ENCODE data around the gene HTRA3. TPM values are rescaled to one million over a fixed set of nuclear protein-coding genes. Genes with fewer than 3 reads are reported as not detected.

The HTRA3 gene
- total RNA-seq, 1 donor from 2014 or later: 35.2 TPM

DNA sequence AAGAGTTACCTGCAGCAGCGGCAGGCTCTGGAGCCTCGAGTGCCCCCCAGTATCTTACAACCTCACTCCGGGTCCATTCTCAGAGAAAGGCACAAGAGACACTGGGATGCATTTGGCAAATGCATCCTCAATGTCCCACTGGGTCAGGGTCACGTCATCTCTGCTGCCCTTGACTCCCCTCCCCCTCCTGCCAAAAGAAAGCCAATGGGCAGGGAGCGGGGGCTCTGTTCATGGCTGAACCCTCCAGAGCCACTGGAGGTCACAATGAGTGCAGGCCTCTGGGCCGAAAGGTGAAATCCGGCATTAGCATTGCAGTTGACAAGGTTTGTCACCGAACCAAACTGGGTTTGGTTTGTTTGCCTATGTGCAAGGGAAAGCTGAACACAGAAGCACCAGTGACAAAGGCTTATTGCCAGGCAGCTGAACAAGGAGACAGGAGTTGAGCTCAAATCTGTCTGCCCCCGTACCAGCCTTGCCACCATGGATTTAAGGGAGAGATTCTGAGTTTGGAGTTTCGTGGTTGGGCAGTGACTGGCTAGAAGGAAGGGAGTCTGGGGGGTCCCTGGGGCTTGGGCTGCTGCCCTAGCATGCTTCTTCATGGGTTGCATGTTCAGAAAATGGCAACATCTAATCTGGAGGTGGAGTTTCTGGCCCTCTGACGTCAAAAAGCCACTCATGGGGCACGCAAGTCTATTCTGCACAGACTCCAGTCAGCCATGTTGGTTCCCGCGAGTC lies 64.3 kb downstream of the HTRA3 start:
- no peak overlapping the region for H3K27ac Mint-ChIP-seq (ENCODE audit: unreplicated experiment)
- H3K4me3 Mint-ChIP-seq (ENCODE audit: unreplicated experiment): no peak overlapping the region
- Histone ChIP-seq H3K4me3 (ENCODE audit: insufficient read depth, low read depth, low read length) (no peak overlapping the region), H3K27me3 (ENCODE audit: insufficient read depth, low read length) (peaks cover 2% of the 10 kb centered on the region), H3K36me3 (ENCODE audit: insufficient read depth, low read length) (no peaks in the 10 kb centered on the region), H3K79me2 (ENCODE audit: insufficient read depth, low read length) (no peaks in the 10 kb centered on the region), H3K27ac (ENCODE audit: low read depth, low read length) (no peak overlapping the region), H3K4me2 (ENCODE audit: low read length) (no peak overlapping the region), H2AFZ (ENCODE audit: low read depth, low read length) (no peak overlapping the region), H3K4me1 (ENCODE audit: insufficient read depth, low read length) (peaks cover 2% of the 10 kb centered on the region), H3K9me3 (ENCODE audit: insufficient read depth, low read depth, low read length) (peaks cover 9% of the 10 kb centered on the region), H3K9ac (ENCODE audit: low read length) (no peak overlapping the region), H4K20me1 (ENCODE audit: insufficient read depth, low read length) (no peaks in the 10 kb centered on the region)
- peaks cover 28% of the 10 kb centered on the region for H3K27me3 Mint-ChIP-seq (ENCODE audit: low read depth, unreplicated experiment)
- no peaks in the 10 kb centered on the region for H3K36me3 Mint-ChIP-seq (ENCODE audit: low read depth, unreplicated experiment)
- peaks cover 12% of the 10 kb centered on the region for H3K9me3 Mint-ChIP-seq (ENCODE audit: unreplicated experiment)
- FAIRE-seq (no peak), DNase-seq (ENCODE audit: low read depth) (no peak)
- TF ChIP-seq, protein P1, sequence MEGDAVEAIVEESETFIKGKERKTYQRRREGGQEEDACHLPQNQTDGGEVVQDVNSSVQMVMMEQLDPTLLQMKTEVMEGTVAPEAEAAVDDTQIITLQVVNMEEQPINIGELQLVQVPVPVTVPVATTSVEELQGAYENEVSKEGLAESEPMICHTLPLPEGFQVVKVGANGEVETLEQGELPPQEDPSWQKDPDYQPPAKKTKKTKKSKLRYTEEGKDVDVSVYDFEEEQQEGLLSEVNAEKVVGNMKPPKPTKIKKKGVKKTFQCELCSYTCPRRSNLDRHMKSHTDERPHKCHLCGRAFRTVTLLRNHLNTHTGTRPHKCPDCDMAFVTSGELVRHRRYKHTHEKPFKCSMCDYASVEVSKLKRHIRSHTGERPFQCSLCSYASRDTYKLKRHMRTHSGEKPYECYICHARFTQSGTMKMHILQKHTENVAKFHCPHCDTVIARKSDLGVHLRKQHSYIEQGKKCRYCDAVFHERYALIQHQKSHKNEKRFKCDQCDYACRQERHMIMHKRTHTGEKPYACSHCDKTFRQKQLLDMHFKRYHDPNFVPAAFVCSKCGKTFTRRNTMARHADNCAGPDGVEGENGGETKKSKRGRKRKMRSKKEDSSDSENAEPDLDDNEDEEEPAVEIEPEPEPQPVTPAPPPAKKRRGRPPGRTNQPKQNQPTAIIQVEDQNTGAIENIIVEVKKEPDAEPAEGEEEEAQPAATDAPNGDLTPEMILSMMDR (IDR thresholded peaks at IDR 0.05; ENCODE audit: insufficient read depth, low read depth, low read length): no peak
- TF ChIP-seq EZH2 (IDR thresholded peaks at IDR 0.05; ENCODE audit: insufficient read depth, low read length): no peak
- peaks cover 7% of the 10 kb centered on the region for H3K4me1 Mint-ChIP-seq (ENCODE audit: low read depth, unreplicated experiment)

GRCh38 chr4:8334786-8335460 lies 65.4 kb downstream of the HTRA3 start:
- H3K79me2 ChIP-seq (ENCODE audit: insufficient read depth, low read length): no peaks in the 10 kb centered on the region
- no peak for DNase-seq (ENCODE audit: low read depth)
- H3K27ac Mint-ChIP-seq (ENCODE audit: unreplicated experiment): no peak overlapping the region
- H3K4me2 ChIP-seq (ENCODE audit: low read length): no peak overlapping the region
- no peak for FAIRE-seq
- H3K36me3 Mint-ChIP-seq (ENCODE audit: low read depth, unreplicated experiment): no peaks in the 10 kb centered on the region
- H3K27ac ChIP-seq (ENCODE audit: low read depth, low read length): no peak overlapping the region
- H3K4me3 ChIP-seq (ENCODE audit: insufficient read depth, low read depth, low read length): no peak overlapping the region
- no peak overlapping the region for H3K9ac ChIP-seq (ENCODE audit: low read length)
- peaks cover 5% of the 10 kb centered on the region for H3K27me3 ChIP-seq (ENCODE audit: insufficient read depth, low read length)
- no peak overlapping the region for H3K4me3 Mint-ChIP-seq (ENCODE audit: unreplicated experiment)
- H2AFZ ChIP-seq (ENCODE audit: low read depth, low read length): no peak overlapping the region
- no peaks in the 10 kb centered on the region for H4K20me1 ChIP-seq (ENCODE audit: insufficient read depth, low read length)
- H3K36me3 ChIP-seq (ENCODE audit: insufficient read depth, low read length): no peaks in the 10 kb centered on the region
- TF ChIP-seq, protein P1 (IDR thresholded peaks at IDR 0.05; ENCODE audit: insufficient read depth, low read depth, low read length): no peak
- TF ChIP-seq EZH2 (IDR thresholded peaks at IDR 0.05; ENCODE audit: insufficient read depth, low read length): no peak
- peaks cover 23% of the 10 kb centered on the region for H3K27me3 Mint-ChIP-seq (ENCODE audit: low read depth, unreplicated experiment)
- peaks cover 9% of the 10 kb centered on the region for H3K9me3 ChIP-seq (ENCODE audit: insufficient read depth, low read depth, low read length)
- peaks cover 12% of the 10 kb centered on the region for H3K9me3 Mint-ChIP-seq (ENCODE audit: unreplicated experiment)
- H3K4me1 ChIP-seq (ENCODE audit: insufficient read depth, low read length): peaks cover 2% of the 10 kb centered on the region
- H3K4me1 Mint-ChIP-seq (ENCODE audit: low read depth, unreplicated experiment): peaks cover 7% of the 10 kb centered on the region

GRCh38 chr4:8335848-8336247 lies 66.3 kb downstream of the HTRA3 start:
- Mint-ChIP-seq H3K36me3 (ENCODE audit: low read depth, unreplicated experiment) (no peaks in the 10 kb centered on the region), H3K4me1 (ENCODE audit: low read depth, unreplicated experiment) (peaks cover 7% of the 10 kb centered on the region), H3K27ac (ENCODE audit: unreplicated experiment) (no peak overlapping the region), H3K27me3 (ENCODE audit: low read depth, unreplicated experiment) (peaks cover 21% of the 10 kb centered on the region), H3K9me3 (ENCODE audit: unreplicated experiment) (peaks cover 12% of the 10 kb centered on the region), H3K4me3 (ENCODE audit: unreplicated experiment) (no peak overlapping the region)
- TF ChIP-seq EZH2 (IDR thresholded peaks at IDR 0.05; ENCODE audit: insufficient read depth, low read length): no peak
- TF ChIP-seq, protein P1 (IDR thresholded peaks at IDR 0.05; ENCODE audit: insufficient read depth, low read depth, low read length): no peak
- Histone ChIP-seq H4K20me1 (ENCODE audit: insufficient read depth, low read length) (no peaks in the 10 kb centered on the region), H3K27me3 (ENCODE audit: insufficient read depth, low read length) (peaks cover 6% of the 10 kb centered on the region), H3K27ac (ENCODE audit: low read depth, low read length) (no peak overlapping the region), H3K4me1 (ENCODE audit: insufficient read depth, low read length) (peaks cover 2% of the 10 kb centered on the region), H3K79me2 (ENCODE audit: insufficient read depth, low read length) (no peaks in the 10 kb centered on the region), H3K9me3 (ENCODE audit: insufficient read depth, low read depth, low read length) (peaks cover 9% of the 10 kb centered on the region), H3K4me3 (ENCODE audit: insufficient read depth, low read depth, low read length) (no peak overlapping the region), H3K4me2 (ENCODE audit: low read length) (no peak overlapping the region), H2AFZ (ENCODE audit: low read depth, low read length) (no peak overlapping the region), H3K36me3 (ENCODE audit: insufficient read depth, low read length) (no peaks in the 10 kb centered on the region), H3K9ac (ENCODE audit: low read length) (no peak overlapping the region)
- no peak for DNase-seq (ENCODE audit: low read depth)
- FAIRE-seq: no peak

Measured in astrocyte (in vitro differentiated cells and primary cell).